Measurements from ENCODE around the gene TNFRSF9.

DNA sequence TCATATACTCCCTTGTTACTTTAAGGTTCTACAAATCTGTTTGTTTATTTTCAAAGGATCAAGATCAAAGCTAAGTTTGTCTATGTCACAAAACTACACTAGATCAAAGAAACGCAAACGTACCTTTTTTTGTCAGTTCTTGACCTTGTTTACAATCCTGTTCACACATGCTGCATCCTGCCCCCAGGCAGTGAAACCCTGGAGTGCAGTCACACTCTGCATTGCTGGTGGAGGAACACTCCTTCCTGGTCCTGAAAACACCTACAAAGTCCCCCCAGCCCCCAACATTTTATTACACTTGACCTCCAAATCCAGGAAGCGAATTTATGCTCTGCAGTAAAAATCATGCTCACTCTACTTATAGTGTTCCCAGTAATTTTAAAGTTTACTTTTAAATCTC is 2.6 kb downstream of the TNFRSF9 start:
- TF ChIP-seq EZH2 (IDR thresholded peaks at IDR 0.05; ENCODE audit: insufficient read depth, poor library complexity, severe bottlenecking) (no peak), EZH2phosphoT487 (IDR thresholded peaks at IDR 0.05; ENCODE audit: insufficient read depth, low read depth) (no peak)
